HG02678 (cell line): ENCODE measurements around the gene GPR162.

Experiments
- ATAC-seq: cut with Tn5 transposase; IDR thresholded peaks from one replicate; pipeline ENCODE4 v1.9.1; 2021; ENCODE audit warnings: mild to moderate bottlenecking, moderate library complexity; ENCODE audit not compliant: unreplicated experiment

Gene GPR162

GRCh38 chr12:6822426-6823135 lies 960 bp downstream of the GPR162 start:
- no peak for ATAC-seq

GRCh38 chr12:6823182-6824084 lies 1.8 kb downstream of the GPR162 start:
- no peak for ATAC-seq

GRCh38 chr12:6824085-6824775 lies 2.6 kb downstream of the GPR162 start:
- ATAC-seq: no peak

GRCh38 chr12:6824901-6825381 lies 3.3 kb downstream of the GPR162 start:
- no peak for ATAC-seq

GRCh38 chr12:6825398-6826124 lies 3.9 kb downstream of the GPR162 start:
- ATAC-seq: peak; percentile 57

GRCh38 chr12:6826125-6826733 lies 4.6 kb downstream of the GPR162 start:
- no peak for ATAC-seq

GRCh38 chr12:6826734-6827436 lies 5.3 kb downstream of the GPR162 start:
- no peak for ATAC-seq

GRCh38 chr12:6827437-6827911 lies 5.9 kb downstream of the GPR162 start:
- no peak for ATAC-seq

- ATAC-seq: no peak
Measured at GRCh38 chr12:6827982-6828780, 6.6 kb downstream of the GPR162 start, which contains the start of gene P3H3. TSS of gene P3H3 (plus strand) at chr12:6828407. CDS start at chr12:6828441, 34 bp downstream.

GRCh38 chr12:6828781-6829535 lies 7.3 kb downstream of the GPR162 start:
- no peak for ATAC-seq

- ATAC-seq: no peak
Measured at GRCh38 chr12:6829536-6830220, 8.1 kb downstream of the GPR162 start.

- ATAC-seq: no peak
Measured at GRCh38 chr12:6830286-6830890, 8.8 kb downstream of the GPR162 start.

- ATAC-seq: no peak
Measured at GRCh38 chr12:6830999-6831398, 9.4 kb downstream of the GPR162 start.

- no peak for ATAC-seq
Measured at GRCh38 chr12:6831450-6831995, 9.9 kb downstream of the GPR162 start.

- ATAC-seq: no peak
Measured at GRCh38 chr12:6832125-6832524, 10.5 kb downstream of the GPR162 start.

GRCh38 chr12:6833189-6833890 lies 11.7 kb downstream of the GPR162 start:
- ATAC-seq: no peak
